Measurements from ENCODE around the gene SLIT3. TPM values are rescaled to one million over a fixed set of nuclear protein-coding genes. Genes with fewer than 3 reads are reported as not detected.

Gene SLIT3
- total RNA-seq, 1 experiment from 2014 or later, result 0.92 TPM

DNA sequence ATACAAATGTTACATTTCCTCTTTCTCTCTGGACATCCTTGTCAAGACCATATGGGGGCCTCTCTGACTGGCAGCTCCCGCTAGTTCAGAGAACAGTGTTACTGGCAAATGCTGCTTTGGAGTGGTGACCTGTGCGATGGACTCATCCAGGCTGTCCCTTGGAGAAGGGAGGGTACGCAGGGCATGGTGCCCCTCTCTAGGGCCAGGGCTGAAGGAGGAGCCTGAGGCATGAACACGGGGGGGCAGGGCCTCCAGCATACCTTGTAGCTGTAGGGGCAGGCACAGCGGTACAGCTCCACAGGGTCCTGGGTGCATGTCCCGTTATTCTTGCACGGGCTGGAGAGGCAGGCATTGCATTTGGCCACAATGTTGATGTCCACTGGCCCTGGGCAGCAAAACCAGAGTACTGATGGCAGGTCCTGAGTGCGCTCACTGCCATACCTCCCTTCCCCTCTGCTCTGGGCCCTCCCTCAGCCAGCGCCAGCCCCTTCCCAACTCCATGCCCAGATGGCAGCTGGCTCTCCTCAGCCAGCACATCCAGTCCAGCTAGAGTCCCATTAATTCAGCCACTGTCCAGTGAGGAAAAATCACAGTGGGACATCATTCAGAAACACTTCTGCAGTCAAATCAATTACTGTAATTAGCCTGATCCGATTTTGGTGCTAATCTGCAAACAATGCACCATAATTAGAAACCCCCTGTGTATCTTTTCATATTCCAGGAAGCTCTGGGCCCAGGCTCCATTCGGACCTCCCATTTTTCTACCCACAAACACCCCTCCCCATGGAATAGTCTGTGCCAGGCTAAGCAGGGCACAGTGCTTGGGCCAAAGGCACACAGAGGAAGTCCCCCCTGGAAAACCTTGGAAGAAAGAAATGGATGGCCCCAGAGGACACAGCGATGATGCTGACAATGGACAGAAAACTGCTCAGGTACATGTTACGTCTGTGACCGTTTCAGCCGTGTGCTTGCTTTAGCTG lies 592.9 kb downstream of the SLIT3 start:
- Histone ChIP-seq H2AFZ (ENCODE audit: low read length) (no peak overlapping the region), H3K23ac (ENCODE audit: insufficient read length, low read depth, low read length) (no peak overlapping the region), H4K5ac (ENCODE audit: insufficient read length, low read depth, low read length) (no peak overlapping the region), H3K4me2 (ENCODE audit: insufficient read depth, insufficient read length, low read length) (no peak overlapping the region), H4K20me1 (ENCODE audit: control insufficient read depth, insufficient read depth, insufficient read length) (no peaks in the 10 kb centered on the region), H3K27ac (ENCODE audit: insufficient read length, low read depth, low read length) (no peak overlapping the region), H2BK15ac (ENCODE audit: low read depth, low read length) (no peak overlapping the region), H3T11ph (ENCODE audit: low read length) (no peak overlapping the region), H3K27me3 (ENCODE audit: insufficient read depth, low read length) (no peaks in the 10 kb centered on the region; the same call in 1 of the 2 replicates), H3K79me2 (ENCODE audit: insufficient read depth, low read length) (no peaks in the 10 kb centered on the region), H4K8ac (replicated peaks; ENCODE audit: insufficient read length, low read depth, low read length) (no peak overlapping the region), H2BK5ac (ENCODE audit: insufficient read length, low read length) (no peak overlapping the region), H3K4ac (ENCODE audit: low read depth, low read length) (no peak overlapping the region), H3K79me1 (ENCODE audit: insufficient read depth, low read depth, low read length, poor library complexity, severe bottlenecking) (no peaks in the 10 kb centered on the region), H3K18ac (ENCODE audit: insufficient read length, low read depth, low read length) (no peak overlapping the region), H2AK5ac (ENCODE audit: insufficient read length, low read length) (no peak overlapping the region), H3K4me1 (ENCODE audit: insufficient read depth, low read length) (no peaks in the 10 kb centered on the region), H2BK12ac (ENCODE audit: insufficient read length, low read depth, low read length) (no peak overlapping the region), H3K56ac (ENCODE audit: insufficient read length, low read depth, low read length) (no peak overlapping the region), H2BK20ac (ENCODE audit: low read depth, low read length, poor library complexity, severe bottlenecking) (no peak overlapping the region), H2BK120ac (ENCODE audit: low read depth, low read length, poor library complexity, severe bottlenecking) (no peak overlapping the region), H3K9ac (ENCODE audit: extremely low read depth, insufficient read length, low read length) (no peak overlapping the region), H3K9me3 (ENCODE audit: control insufficient read depth, low read depth, low read length) (no peaks in the 10 kb centered on the region), H4K91ac (ENCODE audit: insufficient read length, low read depth, low read length) (no peak overlapping the region), H3K14ac (ENCODE audit: insufficient read depth, low read length) (no peak overlapping the region), H3K23me2 (ENCODE audit: insufficient read length, low read depth, low read length, poor library complexity, severe bottlenecking) (no peaks in the 10 kb centered on the region)
- Mint-ChIP-seq H3K4me1 (peaks cover 7 to 8% of the 10 kb centered on the region in 2 experiments), H3K9me3 (no peaks in the 10 kb centered on the region), H3K4me3 (no peak overlapping the region), H3K36me3 (ENCODE audit: insufficient read depth in 1 of 3, low read depth in 3 of 3) (no peaks in the 10 kb centered on the region), H3K27me3 (ENCODE audit: low read depth) (no peaks in the 10 kb centered on the region), H3K27ac (peak overlapping the region in 1 of 3 experiments; percentile 8; a peak in 1 of 7 replicates)
- DNase-seq, result no peak
- TF ChIP-seq, protein P1, sequence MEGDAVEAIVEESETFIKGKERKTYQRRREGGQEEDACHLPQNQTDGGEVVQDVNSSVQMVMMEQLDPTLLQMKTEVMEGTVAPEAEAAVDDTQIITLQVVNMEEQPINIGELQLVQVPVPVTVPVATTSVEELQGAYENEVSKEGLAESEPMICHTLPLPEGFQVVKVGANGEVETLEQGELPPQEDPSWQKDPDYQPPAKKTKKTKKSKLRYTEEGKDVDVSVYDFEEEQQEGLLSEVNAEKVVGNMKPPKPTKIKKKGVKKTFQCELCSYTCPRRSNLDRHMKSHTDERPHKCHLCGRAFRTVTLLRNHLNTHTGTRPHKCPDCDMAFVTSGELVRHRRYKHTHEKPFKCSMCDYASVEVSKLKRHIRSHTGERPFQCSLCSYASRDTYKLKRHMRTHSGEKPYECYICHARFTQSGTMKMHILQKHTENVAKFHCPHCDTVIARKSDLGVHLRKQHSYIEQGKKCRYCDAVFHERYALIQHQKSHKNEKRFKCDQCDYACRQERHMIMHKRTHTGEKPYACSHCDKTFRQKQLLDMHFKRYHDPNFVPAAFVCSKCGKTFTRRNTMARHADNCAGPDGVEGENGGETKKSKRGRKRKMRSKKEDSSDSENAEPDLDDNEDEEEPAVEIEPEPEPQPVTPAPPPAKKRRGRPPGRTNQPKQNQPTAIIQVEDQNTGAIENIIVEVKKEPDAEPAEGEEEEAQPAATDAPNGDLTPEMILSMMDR (conservative IDR thresholded peaks at IDR 0.05), result no peak
- WGBS (ENCODE audit: extremely low coverage, insufficient read length, low lambda C conversion rate), result no CpG with 5 or more reads among the region's 15 CpGs
